ENCODE results near the gene OR2V2. TPM values are rescaled to one million over a fixed set of nuclear protein-coding genes. Genes with fewer than 3 reads are reported as not detected.
A peak's percentile ranks its signal among the peaks of the same experiment; 100 is the strongest.

The OR2V2 gene
- total and polyA plus RNA-seq, 2 donors (not counting 3 experiments of a cell fraction or from before 2014, with no cell fraction given), result not detected

- Histone ChIP-seq H3K4me3 (replicated peaks in 1 of 3; ENCODE audit: insufficient read depth in 1 of 3, low read depth in 1 of 3, low read length in 3 of 3) (peak within 1 kb of the TSS; percentile 36 to 50 (median 46)), H3K9me3 (replicated peaks; ENCODE audit: control insufficient read depth, insufficient read depth, low read length) (no peaks in the 10 kb centered on the region), H3K4me1 (ENCODE audit: control insufficient read depth, extremely low read depth, insufficient read depth, low read length) (peaks cover 12% of the 10 kb centered on the region), H4K20me1 (replicated peaks; ENCODE audit: control insufficient read depth, extremely low read depth, insufficient read depth, low read length) (no peaks in the 10 kb centered on the region), H3K4me2 (ENCODE audit: insufficient read depth, low read length) (peak within 1 kb of the TSS; percentile 51), H3K9ac (replicated peaks; ENCODE audit: extremely low read depth, insufficient read depth, low read length) (no peak within 1 kb of the TSS), H3K9me1 (replicated peaks; ENCODE audit: control insufficient read depth, extremely low read depth, insufficient read depth, low read length) (no peaks in the 10 kb centered on the region), H2AFZ (ENCODE audit: low read depth, low read length) (peak within 1 kb of the TSS; percentile 87), H3K27me3 (ENCODE audit: control insufficient read depth in 2 of 2, insufficient read depth in 2 of 2, low read length in 2 of 2) (peaks cover 0 to 2% of the 10 kb centered on the region in 2 experiments), H3K27ac (ENCODE audit: insufficient read depth, low read depth, low read length) (no peak within 1 kb of the TSS), H3K36me3 (ENCODE audit: control insufficient read depth in 2 of 2, extremely low read depth in 1 of 2, insufficient read depth in 2 of 2, low read length in 2 of 2) (no peaks in the 10 kb centered on the region), H3K79me2 (ENCODE audit: control insufficient read depth, insufficient read depth, low read length) (no peaks in the 10 kb centered on the region)
- no peak for DNase-seq (ENCODE audit: low read depth, low spot score)
- TF ChIP-seq FOS (IDR thresholded peaks at IDR 0.05; ENCODE audit: borderline replicate concordance, insufficient read depth, low read length) (no peak), POLR2A (IDR thresholded peaks at IDR 0.05; ENCODE audit: low read depth, low read length) (no peak)
- no TSS peak for BruUV-seq (replicated peaks)
- intact Hi-C loops (cut with micrococcal nuclease), result loop anchor here (10.0 kb wide), 1 partner anchor 1650 kb away; the partner anchor contains the start of gene RUFY1
- ChIA-PET CTCF (interaction anchor here (2.8 to 8.0 kb wide), 2 partner anchors 13 to 21 kb away, joined by 13 to 95 read pairs; no protein-coding TSS in a partner anchor), POLR2A (interaction anchor here (0.9 to 2.1 kb wide), 3 partner anchors 13 to 18 kb away, joined by 5 to 11 read pairs (median 6); partner anchors contain the start of gene TRIM41)
- dilution Hi-C loops (cut with MboI; ENCODE audit: extremely low pct_ligation_motif_present, low sequenced_read_pairs), result no loop called here
- FAIRE-seq, result peak; percentile 65
These were observed 57.7 kb downstream of the OR2V2 start, which contains the start of gene TRIM7 for GRCh38 chr5:181204826-181205760. TSS of gene TRIM7 (minus strand) at chr5:181205196. CDS start at chr5:181205110, 86 bp downstream.

- dilution Hi-C loops (cut with MboI; ENCODE audit: extremely low pct_ligation_motif_present, low sequenced_read_pairs), result no loop called here
- H3K9me3 ChIP-seq (replicated peaks; ENCODE audit: control insufficient read depth, insufficient read depth, low read length), result no peaks in the 10 kb centered on the region
- H3K4me3 ChIP-seq (replicated peaks in 1 of 3; ENCODE audit: insufficient read depth in 1 of 3, low read depth in 1 of 3, low read length in 3 of 3), result peak overlapping the region in 1 of 3 experiments; percentile 21
- TF ChIP-seq JUN (IDR thresholded peaks at IDR 0.05; ENCODE audit: borderline replicate concordance, insufficient read depth, insufficient read length, low read depth) (no peak), POLR2A (IDR thresholded peaks at IDR 0.05; ENCODE audit: low read depth, low read length) (no peak), FOS (IDR thresholded peaks at IDR 0.05; ENCODE audit: borderline replicate concordance, insufficient read depth, low read length) (no peak), POLR2AphosphoS5 (IDR thresholded peaks at IDR 0.05; ENCODE audit: insufficient read depth, low read depth, low read length) (no peak), CTCF (IDR thresholded peaks at IDR 0.05; ENCODE audit: extremely low read depth in 1 of 2, insufficient read depth in 1 of 2, low read depth in 1 of 2, low read length in 2 of 2) (no peak), MYC (IDR thresholded peaks at IDR 0.05; ENCODE audit: low read depth, low read length) (no peak), MAX (IDR thresholded peaks at IDR 0.05; ENCODE audit: insufficient read depth, insufficient read length) (no peak), GATA2 (IDR thresholded peaks at IDR 0.05; ENCODE audit: insufficient read depth, insufficient read length, low read depth, low read length) (no peak), EZH2 (IDR thresholded peaks at IDR 0.05; ENCODE audit: borderline replicate concordance, low read depth, low read length, severe bottlenecking) (no peak)
- H3K9ac ChIP-seq (replicated peaks; ENCODE audit: extremely low read depth, insufficient read depth, low read length), result no peak overlapping the region
- no peak for DNase-seq (ENCODE audit: low read depth, low spot score)
- no TSS peak for BruUV-seq (replicated peaks)
- intact Hi-C loops (cut with micrococcal nuclease), result loop anchor here (1.0 to 10.0 kb wide), 2 partner anchors 15 to 1651 kb away; partner anchors contain the start of gene RUFY1
- peak overlapping the region; percentile 51 for H3K4me2 ChIP-seq (ENCODE audit: insufficient read depth, low read length)
- no peaks in the 10 kb centered on the region for H3K36me3 ChIP-seq (ENCODE audit: control insufficient read depth in 2 of 2, extremely low read depth in 1 of 2, insufficient read depth in 2 of 2, low read length in 2 of 2)
- no peak overlapping the region for H3K27ac ChIP-seq (ENCODE audit: insufficient read depth, low read depth, low read length)
- H3K9me1 ChIP-seq (replicated peaks; ENCODE audit: control insufficient read depth, extremely low read depth, insufficient read depth, low read length), result no peaks in the 10 kb centered on the region
- H3K4me1 ChIP-seq (ENCODE audit: control insufficient read depth, extremely low read depth, insufficient read depth, low read length), result peaks cover 12% of the 10 kb centered on the region
- H3K27me3 ChIP-seq (ENCODE audit: control insufficient read depth in 2 of 2, insufficient read depth in 2 of 2, low read length in 2 of 2), result peaks cover 0 to 2% of the 10 kb centered on the region in 2 experiments
- no peak for FAIRE-seq
- no peaks in the 10 kb centered on the region for H4K20me1 ChIP-seq (replicated peaks; ENCODE audit: control insufficient read depth, extremely low read depth, insufficient read depth, low read length)
- ChIA-PET POLR2A (interaction anchor here (0.6 to 2.1 kb wide), 5 partner anchors 17 to 47 kb away, joined by 4 to 11 read pairs (median 6); partner anchors contain the start of genes RACK1 and TRIM41), CTCF (interaction anchor here (0.9 to 8.0 kb wide), 3 partner anchors 7 to 14 kb away, joined by 4 to 95 read pairs (median 8); no protein-coding TSS in a partner anchor)
- H3K79me2 ChIP-seq (ENCODE audit: control insufficient read depth, insufficient read depth, low read length), result no peaks in the 10 kb centered on the region
- H2AFZ ChIP-seq (ENCODE audit: low read depth, low read length), result peak overlapping the region; percentile 87
These were observed 58.6 kb downstream of the OR2V2 start for GRCh38 chr5:181205761-181206649.

Data from endothelial cell of umbilical vein (primary cell).